ENCODE data around the gene ERMP1.
A peak's percentile ranks its signal among the peaks of the same experiment; 100 is the strongest.
"Not testable (repeated sequence)": the region's sequence is repeated elsewhere in the genome, so short reads cannot be mapped to it uniquely, and the experiment has no call there.

ERMP1 gene

GRCh38 chr9:5832538-5833529 lies at the start of gene ERMP1:
Gene ERMP1, minus strand, starts transcription at chr9:5833117. Its CDS starts 90 bp downstream, at chr9:5833027.
- DNase-seq (ENCODE audit: low read depth in 2 of 2), result peak; percentile 86 to 87

GRCh38 chr9:5882244-5883012 lies 49.5 kb upstream of the ERMP1 start:
- not testable (repeated sequence) for DNase-seq (ENCODE audit: low read depth in 2 of 2)

- no peak for DNase-seq (ENCODE audit: low read depth in 2 of 2)
These were observed 46.7 kb upstream of the ERMP1 start for GRCh38 chr9:5879419-5880181.

- no peak for DNase-seq (ENCODE audit: low read depth in 2 of 2)
These were observed 43.8 kb upstream of the ERMP1 start for GRCh38 chr9:5876711-5877110.

- DNase-seq (ENCODE audit: low read depth in 2 of 2), result no peak
These were observed 43.1 kb upstream of the ERMP1 start for GRCh38 chr9:5876026-5876425.

- DNase-seq (ENCODE audit: low read depth in 2 of 2), result no peak
These were observed 41.1 kb upstream of the ERMP1 start for GRCh38 chr9:5874048-5874447.

GRCh38 chr9:5873439-5873838 lies 40.5 kb upstream of the ERMP1 start:
- no peak for DNase-seq (ENCODE audit: low read depth in 2 of 2)

- no peak for DNase-seq (ENCODE audit: low read depth in 2 of 2)
These were observed 39.6 kb upstream of the ERMP1 start for GRCh38 chr9:5872511-5872910.

GRCh38 chr9:5871785-5872184 lies 38.9 kb upstream of the ERMP1 start:
- no peak for DNase-seq (ENCODE audit: low read depth in 2 of 2)

- no peak for DNase-seq (ENCODE audit: low read depth in 2 of 2)
These were observed 37.8 kb upstream of the ERMP1 start for GRCh38 chr9:5870691-5871090.

GRCh38 chr9:5870020-5870339 lies 37.1 kb upstream of the ERMP1 start:
- DNase-seq (ENCODE audit: low read depth in 2 of 2), result no peak

- DNase-seq (ENCODE audit: low read depth in 2 of 2), result peak in 1 of 2 donors; percentile 23
These were observed 36.5 kb upstream of the ERMP1 start for GRCh38 chr9:5869315-5870019.

- DNase-seq (ENCODE audit: low read depth in 2 of 2), result no peak
These were observed 35.3 kb upstream of the ERMP1 start for GRCh38 chr9:5868235-5868634.

- DNase-seq (ENCODE audit: low read depth in 2 of 2), result no peak
These were observed 33.8 kb upstream of the ERMP1 start for GRCh38 chr9:5866685-5867084.

GRCh38 chr9:5866272-5866671 lies 33.4 kb upstream of the ERMP1 start:
- no peak for DNase-seq (ENCODE audit: low read depth in 2 of 2)

GRCh38 chr9:5864446-5864845 lies 31.5 kb upstream of the ERMP1 start:
- no peak for DNase-seq (ENCODE audit: low read depth in 2 of 2)

GRCh38 chr9:5863092-5863746 lies 30.3 kb upstream of the ERMP1 start:
- DNase-seq (ENCODE audit: low read depth in 2 of 2), result no peak

- DNase-seq (ENCODE audit: low read depth in 2 of 2), result no peak
These were observed 25.9 kb upstream of the ERMP1 start for GRCh38 chr9:5858833-5859232.

GRCh38 chr9:5857928-5858327 lies 25.0 kb upstream of the ERMP1 start:
- DNase-seq (ENCODE audit: low read depth in 2 of 2), result no peak

GRCh38 chr9:5854063-5854790 lies 21.3 kb upstream of the ERMP1 start:
- no peak for DNase-seq (ENCODE audit: low read depth in 2 of 2)
